Stimulated activated CD8-positive, alpha-beta memory T cell treated with anti-CD3 and anti-CD28 coated beads, Interleukin-2, amount 100 ng/mL, for 1 hour (primary cell): ENCODE data around the gene PLXNA1.

Experiments used
- DNase-seq, 2 donors: peaks; one replicate each; pipeline ENCODE4 v3.0.0-alpha.2; 2020; ENCODE audit warnings: low read depth in 2 of 2

Gene PLXNA1

GRCh38 chr3:127017781-127018180 lies 34.9 kb downstream of the PLXNA1 start:
- DNase-seq: no peak

- DNase-seq: no peak
Measured at GRCh38 chr3:127018306-127018828, 35.5 kb downstream of the PLXNA1 start.

GRCh38 chr3:127019449-127019848 lies 36.5 kb downstream of the PLXNA1 start:
- DNase-seq: no peak

- no peak for DNase-seq
Measured at GRCh38 chr3:127020543-127020942, 37.6 kb downstream of the PLXNA1 start.

- no peak for DNase-seq
Measured at GRCh38 chr3:127022849-127023248, 39.9 kb downstream of the PLXNA1 start.

- DNase-seq: no peak
Measured at GRCh38 chr3:127025456-127025855, 42.5 kb downstream of the PLXNA1 start.

- DNase-seq: no peak
Measured at GRCh38 chr3:127026036-127026435, 43.1 kb downstream of the PLXNA1 start.

- DNase-seq: no peak
Measured at GRCh38 chr3:127026661-127027060, 43.7 kb downstream of the PLXNA1 start.

GRCh38 chr3:127027061-127027735 lies 44.3 kb downstream of the PLXNA1 start:
- no peak for DNase-seq

GRCh38 chr3:127027811-127028548 lies 45.1 kb downstream of the PLXNA1 start:
- no peak for DNase-seq

GRCh38 chr3:127028781-127029657 lies 46.1 kb downstream of the PLXNA1 start:
- DNase-seq: no peak

GRCh38 chr3:127029658-127030507 lies 47.0 kb downstream of the PLXNA1 start:
- no peak for DNase-seq

GRCh38 chr3:127030508-127031412 lies 47.8 kb downstream of the PLXNA1 start:
- no peak for DNase-seq

- no peak for DNase-seq
Measured at GRCh38 chr3:127031413-127031810, 48.5 kb downstream of the PLXNA1 start.

- DNase-seq: no peak
Measured at GRCh38 chr3:127031845-127032244, 48.9 kb downstream of the PLXNA1 start.

GRCh38 chr3:127032296-127032990 lies 49.5 kb downstream of the PLXNA1 start:
- no peak for DNase-seq
